SK-N-MC (cell line): ENCODE results near the gene RPS28.

Experiments used
- DNase-seq: peaks from one replicate; pipeline ENCODE4 v3.0.0-alpha.2; 2011; ENCODE audit warnings: low read depth, low spot score
- H3K27ac ChIP-seq: fragments of 200-600 bp; sonication (generic); 2 replicates; pipeline ENCODE4 v1.5.1; 2016; ENCODE audit warnings: mixed run types
- H3K36me3 ChIP-seq: fragments of 200-600 bp; sonication (generic); 2 replicates; pipeline ENCODE4 v1.6.1; 2017; ENCODE audit warnings: antibody characterized with exemption, low read length, mixed read lengths; ENCODE audit not compliant: insufficient read depth
- H3K4me3 ChIP-seq: fragments of 200-600 bp; sonication (generic); 2 replicates; pipeline ENCODE4 v1.5.1; 2016
- H3K9ac ChIP-seq: fragments of 200-600 bp; sonication (generic); 2 replicates; pipeline ENCODE4 v1.8.0; 2017; ENCODE audit warnings: mixed run types, mixed read lengths; ENCODE audit not compliant: insufficient read length
- H3K9me3 ChIP-seq: fragments of 200-600 bp; sonication (generic); 2 replicates; pipeline ENCODE4 v1.6.1; 2017; ENCODE audit warnings: low read depth, mild to moderate bottlenecking, antibody characterized with exemption, low read length, moderate library complexity, mixed read lengths
- EZH2 ChIP-seq: fragments of 200-600 bp; sonication (generic); IDR thresholded peaks from one replicate; pipeline ENCODE4 v1.6.1; 2017; ENCODE audit warnings: antibody characterized with exemption
- FOXP2 ChIP-seq: optimal IDR thresholded peaks from 2 replicates; pipeline ENCODE3; 2011; ENCODE audit warnings: mild to moderate bottlenecking, moderate library complexity; ENCODE audit not compliant: insufficient read depth; ENCODE audit errors: extremely low read length, control extremely low read depth
- POLR2AphosphoS5 ChIP-seq: IDR thresholded peaks from 2 replicates; pipeline ENCODE4 v1.6.1; 2012; ENCODE audit warnings: mild to moderate bottlenecking, low read depth, low read length, borderline replicate concordance

RPS28 gene

DNA sequence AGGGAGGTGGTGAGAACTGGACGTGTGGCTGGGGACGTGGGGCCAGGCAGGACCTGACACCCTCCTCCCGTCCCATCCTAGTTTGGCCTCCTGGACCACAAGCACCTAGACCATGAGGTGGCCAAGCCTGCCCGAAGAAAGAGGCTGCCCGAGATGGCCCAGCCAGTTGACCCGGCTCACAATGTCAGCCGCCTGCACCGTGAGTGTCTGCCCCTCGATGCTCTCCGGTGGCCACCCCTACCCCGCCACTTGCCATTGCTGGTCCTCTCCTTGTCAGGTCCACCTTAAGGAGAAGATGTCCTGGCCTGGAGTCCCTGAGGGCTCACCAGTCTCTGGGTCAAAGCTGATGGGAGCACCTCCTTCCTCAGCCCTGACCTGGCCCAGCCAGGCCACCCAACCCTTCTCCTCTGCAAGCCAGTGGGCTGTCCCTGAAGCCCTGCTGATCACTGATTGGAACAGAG is 44.9 kb downstream of the RPS28 start:
- no peak for TF ChIP-seq EZH2
- TF ChIP-seq FOXP2 = no peak
- no peak for TF ChIP-seq POLR2AphosphoS5
- no peak overlapping the region for H3K27ac ChIP-seq
- H3K36me3 ChIP-seq = no peaks in the 10 kb centered on the region; the same call in 1 of the 2 replicates
- no peak overlapping the region for H3K4me3 ChIP-seq
- H3K9me3 ChIP-seq = no peaks in the 10 kb centered on the region
- no peak overlapping the region for H3K9ac ChIP-seq
- DNase-seq = no peak

DNA sequence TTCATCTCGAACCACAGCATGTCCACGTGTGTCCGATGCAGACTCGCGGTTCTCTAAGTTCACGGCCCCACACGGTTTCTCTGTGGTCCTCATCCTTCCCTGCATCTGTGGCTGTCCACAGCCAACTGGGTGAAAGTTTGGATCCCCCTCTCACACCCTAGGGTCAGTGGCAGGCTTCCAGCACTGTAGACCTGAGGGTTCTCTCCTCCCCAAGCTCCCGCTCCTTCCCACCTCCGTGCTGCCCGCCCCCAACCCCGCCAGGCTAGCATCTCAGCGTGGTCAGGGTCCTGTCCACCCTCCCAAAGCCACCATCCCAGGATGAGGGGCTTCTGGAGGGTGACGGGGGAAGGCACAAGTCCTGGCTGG is 45.6 kb downstream of the RPS28 start:
- H3K9me3 ChIP-seq = no peaks in the 10 kb centered on the region
- TF ChIP-seq FOXP2 (no peak), EZH2 (no peak), POLR2AphosphoS5 (no peak)
- no peak overlapping the region for H3K27ac ChIP-seq
- no peak for DNase-seq
- H3K4me3 ChIP-seq = peak overlapping the region; percentile 69
- no peaks in the 10 kb centered on the region; the same call in 1 of the 2 replicates for H3K36me3 ChIP-seq
- no peak overlapping the region for H3K9ac ChIP-seq

DNA sequence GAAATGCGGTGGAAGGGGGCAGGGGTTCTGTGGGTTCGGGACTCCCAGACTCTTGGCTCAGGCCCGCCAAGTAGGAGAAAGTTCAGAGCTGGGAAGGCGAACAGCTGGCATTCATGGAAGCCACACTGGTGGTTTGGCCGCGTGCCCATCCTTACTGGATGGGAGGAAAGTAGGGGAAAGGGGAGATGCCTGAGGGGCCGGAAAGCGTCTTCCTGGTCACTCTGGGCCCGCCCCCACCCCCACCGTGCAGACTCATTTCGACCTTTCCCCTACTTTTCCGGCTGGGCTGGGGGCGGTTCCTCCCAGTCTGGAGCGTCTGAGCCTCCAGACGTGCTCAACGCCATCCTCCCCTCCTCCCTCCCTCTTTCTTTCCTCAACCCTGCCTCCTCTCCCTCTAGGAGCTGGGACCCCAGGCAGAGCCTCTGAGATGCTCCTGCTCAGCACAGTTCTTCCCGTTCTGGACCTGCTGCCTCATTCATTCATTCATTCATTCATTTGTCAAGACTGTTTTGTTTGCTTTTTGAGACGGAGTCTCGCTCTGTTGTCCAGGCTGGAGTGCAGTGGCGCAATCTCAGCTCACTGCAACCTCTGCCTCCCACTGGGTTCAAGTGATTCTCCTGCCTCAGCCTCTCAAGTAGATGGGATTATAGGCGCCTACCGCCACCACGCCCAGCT is 46.2 kb downstream of the RPS28 start:
- TF ChIP-seq EZH2 = no peak
- peak; percentile 47; the same call in 1 of the 2 replicates for TF ChIP-seq POLR2AphosphoS5
- TF ChIP-seq FOXP2 = peak; percentile 47
- Histone ChIP-seq H3K9ac (no peak overlapping the region), H3K9me3 (no peaks in the 10 kb centered on the region), H3K4me3 (peak overlapping the region; percentile 69), H3K36me3 (no peaks in the 10 kb centered on the region; the same call in 1 of the 2 replicates), H3K27ac (0 out of 2 replicates have a peak overlapping the region, but pooled peaks have one; percentile 42)
- no peak for DNase-seq

DNA sequence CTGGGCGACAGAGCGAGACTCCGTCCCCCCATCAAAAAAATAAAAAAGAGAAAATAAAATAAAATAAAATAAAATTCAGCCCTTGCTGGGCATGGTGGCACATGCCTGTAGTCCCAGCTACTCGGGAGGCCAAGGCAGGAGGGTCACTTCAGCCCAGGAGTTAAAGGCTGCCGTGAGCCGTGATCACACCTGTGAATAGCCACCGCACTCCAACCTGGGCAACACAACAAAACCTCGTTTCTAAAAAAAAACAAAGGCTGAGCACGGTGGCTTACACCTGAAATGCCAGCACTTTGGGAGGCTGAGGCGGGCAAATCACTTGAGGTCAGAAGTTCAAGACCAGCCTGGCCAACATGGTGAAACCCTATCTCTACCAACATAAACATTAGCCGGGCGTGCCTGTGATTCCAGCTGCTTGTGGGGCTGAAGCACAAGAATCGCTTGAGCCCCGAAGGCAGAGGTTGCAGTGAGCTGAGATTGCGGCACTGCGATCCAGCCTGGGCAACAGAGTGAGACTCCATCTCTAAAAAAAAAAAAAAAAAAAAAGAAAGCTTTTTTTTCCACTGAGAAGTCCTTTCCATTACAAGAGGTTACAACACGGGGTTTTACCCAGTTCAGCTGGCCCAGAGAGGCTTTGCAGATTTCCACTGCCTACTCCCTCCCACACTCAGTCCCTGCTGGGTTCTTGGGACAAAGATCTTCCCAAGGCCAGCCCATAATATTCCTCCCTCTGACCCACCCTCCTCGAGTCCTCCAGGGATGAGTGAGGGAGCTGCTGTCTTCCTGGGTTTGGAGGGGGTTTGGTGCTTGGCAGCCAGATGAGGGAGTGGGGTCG is 49.1 kb downstream of the RPS28 start:
- Histone ChIP-seq H3K36me3 (peaks cover 7% of the 10 kb centered on the region; the same call in 1 of the 2 replicates), H3K9ac (no peak overlapping the region), H3K27ac (no peak overlapping the region), H3K4me3 (no peak overlapping the region), H3K9me3 (no peaks in the 10 kb centered on the region)
- DNase-seq = no peak
- TF ChIP-seq POLR2AphosphoS5 (no peak), FOXP2 (no peak), EZH2 (no peak)

DNA sequence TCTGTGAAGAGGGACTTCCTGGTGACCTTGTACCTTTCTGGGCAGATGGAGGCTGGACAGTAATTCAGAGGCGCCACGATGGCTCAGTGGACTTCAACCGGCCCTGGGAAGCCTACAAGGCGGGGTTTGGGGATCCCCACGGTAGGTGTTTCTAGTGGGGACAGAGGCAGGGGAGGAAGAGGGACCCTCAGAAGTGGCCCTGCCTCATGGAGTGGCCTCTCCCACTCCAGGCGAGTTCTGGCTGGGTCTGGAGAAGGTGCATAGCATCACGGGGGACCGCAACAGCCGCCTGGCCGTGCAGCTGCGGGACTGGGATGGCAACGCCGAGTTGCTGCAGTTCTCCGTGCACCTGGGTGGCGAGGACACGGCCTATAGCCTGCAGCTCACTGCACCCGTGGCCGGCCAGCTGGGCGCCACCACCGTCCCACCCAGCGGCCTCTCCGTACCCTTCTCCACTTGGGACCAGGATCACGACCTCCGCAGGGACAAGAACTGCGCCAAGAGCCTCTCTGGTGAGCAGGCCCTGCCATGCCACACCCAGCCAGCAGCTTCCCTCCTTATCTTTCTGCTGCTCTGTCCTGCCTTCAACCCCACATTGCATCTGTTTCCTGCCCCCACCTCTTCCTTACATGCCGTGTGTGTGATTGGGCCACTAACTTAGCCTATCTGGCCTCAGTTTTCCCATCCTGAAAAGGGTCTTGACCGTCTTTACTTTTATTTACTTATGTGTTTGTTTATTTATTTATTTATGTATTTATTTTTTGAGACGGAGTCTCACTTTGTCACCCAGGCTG is 49.9 kb downstream of the RPS28 start:
- Histone ChIP-seq H3K36me3 (peaks cover 7% of the 10 kb centered on the region; the same call in 1 of the 2 replicates), H3K27ac (no peak overlapping the region), H3K9me3 (no peaks in the 10 kb centered on the region), H3K4me3 (no peak overlapping the region), H3K9ac (no peak overlapping the region)
- DNase-seq = no peak
- TF ChIP-seq EZH2 (no peak), FOXP2 (no peak), POLR2AphosphoS5 (no peak)
